Heart right ventricle (tissue), 16 donors: ENCODE data around the gene ADARB2. TPM values are rescaled to one million over a fixed set of nuclear protein-coding genes. Genes with fewer than 3 reads are reported as not detected.

Source experiments
- ATAC-seq, 8 donors: fragments of 200-7000 bp; cut with Tn5 transposase; one replicate each; pipeline ENCODE4 v1.9.1; 2020; ENCODE audit warnings: mild to moderate bottlenecking in 8 of 8, moderate library complexity in 8 of 8, moderate number of reproducible peaks in 1 of 8
- DNase-seq, 2 donors: peaks; one replicate each; pipeline ENCODE4 v3.0.0-alpha.2; 2020
- H3K27ac ChIP-seq, 10 donors: fragments of 200-600 bp; sonication (generic) in 2 of 10; one replicate each; pipeline versions ENCODE4 v1.5.0 to v1.8.0; 2020 to 2022; ENCODE audit warnings: mild to moderate bottlenecking in 3 of 10
- H3K27me3 ChIP-seq, 7 donors: fragments of 200-600 bp; one replicate each; pipeline ENCODE4 v1.8.0; 2021 to 2022; ENCODE audit warnings: mild to moderate bottlenecking in 2 of 7
- H3K36me3 ChIP-seq, 9 donors: fragments of 200-600 bp; sonication (generic) in 1 of 9; one replicate each; pipeline versions ENCODE4 v1.5.0 to v1.8.0; 2020 to 2022; ENCODE audit warnings: mild to moderate bottlenecking in 2 of 9
- H3K4me1 ChIP-seq, 9 donors: fragments of 200-600 bp; sonication (generic) in 1 of 9; one replicate each; pipeline versions ENCODE4 v1.5.0 to v1.8.0; 2020 to 2022; ENCODE audit warnings: mild to moderate bottlenecking in 4 of 9
- H3K4me3 ChIP-seq, 10 donors: fragments of 200-600 bp; sonication (generic) in 2 of 10; one replicate each; pipeline versions ENCODE4 v1.5.0 to v1.8.0; 2020 to 2022; ENCODE audit warnings: mild to moderate bottlenecking in 7 of 10, moderate library complexity in 2 of 10
- H3K9me3 ChIP-seq, 11 donors: fragments of 200-600 bp in 10 of 11; sonication (generic) in 2 of 11; one replicate each; pipeline versions ENCODE4 v1.5.0 to v1.8.0; 2013 to 2022; ENCODE audit warnings: mild to moderate bottlenecking in 2 of 11, control low read depth in 1 of 11, moderate library complexity in 1 of 11
- CTCF ChIP-seq, 9 donors: fragments of 200-600 bp; sonication (generic) in 2 of 9; IDR thresholded peaks; one replicate each; pipeline versions ENCODE4 v1.5.0 to v1.8.0; 2021 to 2022; ENCODE audit warnings: antibody characterized with exemption in 9 of 9, mild to moderate bottlenecking in 5 of 9, moderate library complexity in 1 of 9
- WGBS, 2 donors: extraction: QIAGEN DNeasy Blood & Tissue Kit; methylation state at CpG; one replicate each; pipeline ENCODE4 v1.1.7; 2013; ENCODE audit warnings: inconsistent platforms in 1 of 2; 5-methylcytosine and 5-hydroxymethylcytosine counted together
- intact Hi-C, 10 donors: fragments of 100-400 bp; cut with DNase I; formaldehyde crosslinking; loops; one replicate each; pipeline versions ENCODE4 v1.11.1 to v1.14.2; 2022
- polyA plus RNA-seq, 2 donors: library from polyadenylated mRNA; stranded (reverse); fragments of 200-250 nt; gene quantifications; one replicate each; pipeline ENCODE4 v1.2.3, GENCODE V29; 2013
- total RNA-seq, 10 donors: library from RNA; stranded (reverse); fragmentation: NEBNext Ultra II Directional in 3 of 10; extraction: Animal tissue kit (Norgen Biotek cat#: 25700) in 3 of 10; gene quantifications; one replicate each; pipeline versions ENCODE4 v1.2.1 to v1.2.4, GENCODE V29; 2021 to 2023
- donor health status: Arrhythmogenic right ventricular cardiomyopathy.
- donor health status: ischemic (EF 13 %, LVEDD 7.1; RV severe dilation, severe dysfunction).
- donor health status: healthy with polysubstance abuse.
- donor health status: DM: no; HTN: yes; CAD: no.
- donor health status: DM: no; HTN: no; CAD: no.
- donor health status: ischemic (EF 25% LVEDD 6.9; RV normal size, moderate dysfunction).
- donor health status: ischemic (EF 25% LVEDD 5.7; RV mildly dilated, moderate dysfunction).
- donor health status: healthy.
- donor health status: DM: yes; HTN: yes; CAD: no.
- donor health status: Ischemic cardiomyopathy.
- donor health status: ischemic (EF 35%, LVEDD 5.7; RV mildly dilated, moderate dysfunction).
- donor health status: nonischemic (EF 11% LVEDD 7.7; RV severe dilation, severe dysfunction).
- donor health status: DM: yes; HTN: yes; CAD: no.
- donor health status: PGD.
- donor health status: ischemic (EF 29% LVEDD 5.4; RV normal size, mild dysfunction).
- donor health status: nonischemic (EF 23%, LVEDD 6.1; RV moderate dilation, normal function).

ADARB2 gene
- total and polyA plus RNA-seq, 12 donors, result 0.08 to 0.47 (median 0.17) TPM; not detected in 2

GRCh38 chr10:1290071-1290471, 447.3 kb downstream of the ADARB2 start:
- no peak for ATAC-seq
- peaks cover 0 to 55% (median 23%) of the 10 kb centered on the region in 7 donors for H3K27me3 ChIP-seq
- no peak for TF ChIP-seq CTCF (IDR thresholded peaks at IDR 0.05)
- intact Hi-C loops, result no loop called here
- H3K4me1 ChIP-seq, result no peaks in the 10 kb centered on the region
- H3K36me3 ChIP-seq, result no peaks in the 10 kb centered on the region
- 84% methylated on average over 8 of the region's 8 CpGs for WGBS, 2 donors
- no peak overlapping the region for H3K27ac ChIP-seq
- no peak overlapping the region for H3K4me3 ChIP-seq
- no peaks in the 10 kb centered on the region for H3K9me3 ChIP-seq
- DNase-seq, result no peak

GRCh38 chr10:1289591-1289990, 447.7 kb downstream of the ADARB2 start:
- Histone ChIP-seq H3K27me3 (peaks cover 0 to 57% (median 18%) of the 10 kb centered on the region in 7 donors), H3K9me3 (no peaks in the 10 kb centered on the region), H3K36me3 (no peaks in the 10 kb centered on the region), H3K27ac (no peak overlapping the region), H3K4me3 (no peak overlapping the region), H3K4me1 (no peaks in the 10 kb centered on the region)
- intact Hi-C loops, result no loop called here
- DNase-seq (no peak), ATAC-seq (no peak)
- 66 to 67% methylated on average over 16 of the region's 16 CpGs for WGBS, 2 donors
- TF ChIP-seq CTCF (IDR thresholded peaks at IDR 0.05), result no peak

- no peak for ATAC-seq
- Histone ChIP-seq H3K27ac (no peak overlapping the region), H3K4me3 (no peak overlapping the region), H3K4me1 (no peaks in the 10 kb centered on the region), H3K9me3 (no peaks in the 10 kb centered on the region), H3K27me3 (peaks cover 0 to 51% (median 17%) of the 10 kb centered on the region in 7 donors), H3K36me3 (no peaks in the 10 kb centered on the region)
- intact Hi-C loops, result no loop called here
- WGBS, 2 donors, result 32 to 41% methylated on average over 6 of the region's 6 CpGs
- DNase-seq, result no peak
- no peak for TF ChIP-seq CTCF (IDR thresholded peaks at IDR 0.05)
Observed at GRCh38 chr10:1287971-1288401, 449.3 kb downstream of the ADARB2 start.

GRCh38 chr10:1287487-1287886, 449.8 kb downstream of the ADARB2 start:
- intact Hi-C loops, result no loop called here
- no peak for ATAC-seq
- no peaks in the 10 kb centered on the region for H3K4me1 ChIP-seq
- TF ChIP-seq CTCF (IDR thresholded peaks at IDR 0.05), result no peak
- WGBS, 2 donors, result 52 to 70% methylated on average over 7 of the region's 7 CpGs
- no peaks in the 10 kb centered on the region for H3K36me3 ChIP-seq
- H3K4me3 ChIP-seq, result no peak overlapping the region
- no peak for DNase-seq
- H3K27ac ChIP-seq, result no peak overlapping the region
- no peaks in the 10 kb centered on the region for H3K9me3 ChIP-seq
- peaks cover 0 to 48% (median 17%) of the 10 kb centered on the region in 7 donors for H3K27me3 ChIP-seq
